GM23248 (cell line): ENCODE data around the gene KAT2B.

Experiments used
- EZH2 ChIP-seq: fragments of 200-600 bp; sonication (generic); IDR thresholded peaks from 2 replicates; pipeline ENCODE4 v1.6.1; 2018; ENCODE audit warnings: antibody characterized with exemption, mild to moderate bottlenecking; ENCODE audit not compliant: insufficient read depth, poor library complexity, severe bottlenecking
- EZH2phosphoT487 ChIP-seq: fragments of 200-600 bp; sonication (generic); IDR thresholded peaks from 2 replicates; pipeline ENCODE4 v1.6.1; 2018; ENCODE audit warnings: antibody characterized with exemption, moderate library complexity, mild to moderate bottlenecking, low read depth; ENCODE audit not compliant: insufficient read depth

GRCh38 chr3:20154928-20155327, 114.7 kb downstream of the KAT2B start:
- TF ChIP-seq EZH2 (no peak), EZH2phosphoT487 (no peak)
